ENCODE measurements around the gene PDE4A. TPM values are rescaled to one million over a fixed set of nuclear protein-coding genes. Genes with fewer than 3 reads are reported as not detected.

PDE4A gene
- total and polyA plus RNA-seq, 2 experiments from 2014 or later = 5.2 to 5.4 TPM

- peaks cover 4% of the 10 kb centered on the region; the same call in 2 of the 3 replicates for H3K9me3 Mint-ChIP-seq
- DNase-seq (ENCODE audit: low spot score) (peak; percentile 41), ATAC-seq (peak; percentile 17)
- Histone ChIP-seq H2AFZ (peak overlapping the region; percentile 56; the same call in 1 of the 2 replicates), H3K9me2 (ENCODE audit: insufficient read depth) (no peaks in the 10 kb centered on the region), H3K27ac (ENCODE audit: low read depth) (no peak overlapping the region), H3K79me2 (replicated peaks; ENCODE audit: insufficient read depth) (no peaks in the 10 kb centered on the region), H3K4me1 (ENCODE audit: insufficient read depth) (peaks cover 7% of the 10 kb centered on the region; the same call in 1 of the 2 replicates), H4K20me1 (replicated peaks; ENCODE audit: insufficient read depth) (no peaks in the 10 kb centered on the region), H3K4me3 (peak overlapping the region; percentile 50), H3F3A (replicated peaks; ENCODE audit: low read depth) (peaks cover 8% of the 10 kb centered on the region; the same call in 1 of the 2 replicates), H3K4me2 (peak overlapping the region; percentile 84), H3K27me3 (ENCODE audit: insufficient read depth) (peaks cover 85% of the 10 kb centered on the region), H3K36me3 (ENCODE audit: insufficient read depth) (no peaks in the 10 kb centered on the region)
- peaks cover 4% of the 10 kb centered on the region; the same call in 2 of the 3 replicates for H3K36me3 Mint-ChIP-seq (ENCODE audit: low read depth)
- TF ChIP-seq CREB1 (CRISPR knock-in tag; IDR thresholded peaks at IDR 0.05; ENCODE audit: low read depth) (no peak), EZH2 (IDR thresholded peaks at IDR 0.05; ENCODE audit: low read depth, unreplicated experiment) (peak; percentile 64)
- H3K27ac Mint-ChIP-seq = no peak overlapping the region
- peak overlapping the region; percentile 71 for H3K4me3 Mint-ChIP-seq
- H3K27me3 Mint-ChIP-seq (ENCODE audit: insufficient read depth, low read depth, poor library complexity) = peaks cover 80% of the 10 kb centered on the region
- peaks cover 17% of the 10 kb centered on the region for H3K4me1 Mint-ChIP-seq
Observed at GRCh38 chr19:10430505-10431253, 10.3 kb downstream of the PDE4A start.

- Mint-ChIP-seq H3K36me3 (ENCODE audit: low read depth) (peaks cover 4% of the 10 kb centered on the region; the same call in 2 of the 3 replicates), H3K9me3 (peaks cover 4% of the 10 kb centered on the region; the same call in 2 of the 3 replicates), H3K27me3 (ENCODE audit: insufficient read depth, low read depth, poor library complexity) (peaks cover 73% of the 10 kb centered on the region), H3K4me3 (peak overlapping the region; percentile 71), H3K27ac (no peak overlapping the region), H3K4me1 (peaks cover 17% of the 10 kb centered on the region)
- peaks cover 78% of the 10 kb centered on the region for H3K27me3 ChIP-seq (ENCODE audit: insufficient read depth)
- peak overlapping the region; percentile 84 for H3K4me2 ChIP-seq
- H3K4me1 ChIP-seq (ENCODE audit: insufficient read depth) = peaks cover 7% of the 10 kb centered on the region; the same call in 1 of the 2 replicates
- H3F3A ChIP-seq (replicated peaks; ENCODE audit: low read depth) = peaks cover 8% of the 10 kb centered on the region; the same call in 1 of the 2 replicates
- no peaks in the 10 kb centered on the region for H3K79me2 ChIP-seq (replicated peaks; ENCODE audit: insufficient read depth)
- H3K36me3 ChIP-seq (ENCODE audit: insufficient read depth) = no peaks in the 10 kb centered on the region
- no peak for TF ChIP-seq POLR2AphosphoS5 (IDR thresholded peaks at IDR 0.05; ENCODE audit: low read depth)
- no peak for TF ChIP-seq CTCF (conservative IDR thresholded peaks at IDR 0.05; ENCODE audit: low read depth in 2 of 2)
- TF ChIP-seq EZH2 (IDR thresholded peaks at IDR 0.05; ENCODE audit: low read depth, unreplicated experiment) = peak; percentile 42
- no peak for TF ChIP-seq EZH2phosphoT487 (IDR thresholded peaks at IDR 0.05; ENCODE audit: unreplicated experiment)
- no peak for TF ChIP-seq ZNF114 (CRISPR knock-in tag; IDR thresholded peaks at IDR 0.05)
- TF ChIP-seq CREB1 (CRISPR knock-in tag; IDR thresholded peaks at IDR 0.05; ENCODE audit: low read depth) = no peak
- peak; percentile 49 for DNase-seq (ENCODE audit: low spot score)
- H2AFZ ChIP-seq = peak overlapping the region; percentile 56; the same call in 1 of the 2 replicates
- H4K20me1 ChIP-seq (replicated peaks; ENCODE audit: insufficient read depth) = no peaks in the 10 kb centered on the region
- ATAC-seq = peak; percentile 10
- H3K4me3 ChIP-seq = peak overlapping the region; percentile 50
- no peaks in the 10 kb centered on the region for H3K9me2 ChIP-seq (ENCODE audit: insufficient read depth)
- no peak overlapping the region for H3K27ac ChIP-seq (ENCODE audit: low read depth)
Observed at GRCh38 chr19:10431254-10431942, 11.1 kb downstream of the PDE4A start.

All from GM23338 (cell line).